Psoas muscle (tissue), 8 donors: ENCODE data around the gene FOXN3. TPM values are rescaled to one million over a fixed set of nuclear protein-coding genes. Genes with fewer than 3 reads are reported as not detected.

Experiments used
- ATAC-seq, 4 donors: fragments of 200-7000 bp; cut with Tn5 transposase; one replicate each; pipeline ENCODE4 v1.9.1; 2020; ENCODE audit warnings: moderate library complexity in 3 of 4, mild to moderate bottlenecking in 2 of 4
- DNase-seq, 2 donors: peaks; one replicate each; pipeline ENCODE4 v3.0.0-alpha.2; 2020
- H3K27ac ChIP-seq: fragments of 200-600 bp; one replicate; pipeline ENCODE4 v1.8.0; 2022
- H3K27me3 ChIP-seq, 3 donors: fragments of 200-600 bp in 1 of 3; one replicate each; pipeline versions ENCODE4 v1.6.1 to v1.8.0; 2013 to 2022; ENCODE audit warnings: low read length in 2 of 3, mild to moderate bottlenecking in 2 of 3, moderate library complexity in 1 of 3; ENCODE audit not compliant: insufficient read depth in 3 of 3
- H3K36me3 ChIP-seq, 2 donors: fragments of 200-600 bp in 1 of 2; one replicate each; pipeline versions ENCODE4 v1.6.1 to v1.8.0; 2013 to 2022; ENCODE audit warnings: low read depth in 1 of 2, mild to moderate bottlenecking in 1 of 2, moderate library complexity in 1 of 2; ENCODE audit not compliant: insufficient read depth in 1 of 2
- H3K4me1 ChIP-seq: fragments of 200-600 bp; one replicate; pipeline ENCODE4 v1.8.0; 2022
- H3K4me3 ChIP-seq: fragments of 200-600 bp; one replicate; pipeline ENCODE4 v1.8.0; 2022; ENCODE audit warnings: mild to moderate bottlenecking
- H3K9me3 ChIP-seq: fragments of 200-600 bp; one replicate; pipeline ENCODE4 v1.8.0; 2022
- WGBS, 3 donors: extraction: QIAGEN DNeasy Blood & Tissue Kit; methylation state at CpG; one replicate each; pipeline versions ENCODE4 v1.1.6 to v1.1.7; 2013; 5-methylcytosine and 5-hydroxymethylcytosine counted together
- intact Hi-C, 2 donors: fragments of 100-400 bp; cut with DNase I; formaldehyde crosslinking; loops; one replicate each; pipeline versions ENCODE4 v1.11.0 to v1.14.2; 2022
- polyA plus RNA-seq, 3 donors: library from polyadenylated mRNA; stranded (reverse); fragments of 200-250 nt; gene quantifications; one replicate each; pipeline ENCODE4 v1.2.3, GENCODE V29; 2013
- total RNA-seq, 4 donors: library from RNA; stranded (reverse); fragmentation: NEBNext Ultra II Directional in 2 of 4; extraction: Animal tissue kit (Norgen Biotek cat#: 25700) in 2 of 4; gene quantifications; one replicate each; pipeline versions ENCODE4 v1.2.1 to v1.2.4, GENCODE V29; 2021 to 2023
- TF ChIP-seq, protein P1 (sequence below): fragments of 200-600 bp; IDR thresholded peaks from one replicate; pipeline ENCODE4 v1.8.0; 2022; ENCODE audit warnings: antibody characterized with exemption
- donor health status: healthy with polysubstance abuse.
- donor health status: DM: no; HTN: no; CAD: no; lungs with moderate emphysema.
- donor health status: Bipolar disorder and iron deficiency.
- donor health status: healthy.
- donor health status: DM: yes; HTN: yes; CAD: no.
- donor health status: DM: no; HTN: no; CAD: no.
- donor health status: DM: no; HTN: no; CAD: no.
- donor health status: DM: yes; HTN: yes; CAD: no.

The FOXN3 gene
- total and polyA plus RNA-seq, 7 donors: 10.1 to 123 (median 73.6) TPM

DNA sequence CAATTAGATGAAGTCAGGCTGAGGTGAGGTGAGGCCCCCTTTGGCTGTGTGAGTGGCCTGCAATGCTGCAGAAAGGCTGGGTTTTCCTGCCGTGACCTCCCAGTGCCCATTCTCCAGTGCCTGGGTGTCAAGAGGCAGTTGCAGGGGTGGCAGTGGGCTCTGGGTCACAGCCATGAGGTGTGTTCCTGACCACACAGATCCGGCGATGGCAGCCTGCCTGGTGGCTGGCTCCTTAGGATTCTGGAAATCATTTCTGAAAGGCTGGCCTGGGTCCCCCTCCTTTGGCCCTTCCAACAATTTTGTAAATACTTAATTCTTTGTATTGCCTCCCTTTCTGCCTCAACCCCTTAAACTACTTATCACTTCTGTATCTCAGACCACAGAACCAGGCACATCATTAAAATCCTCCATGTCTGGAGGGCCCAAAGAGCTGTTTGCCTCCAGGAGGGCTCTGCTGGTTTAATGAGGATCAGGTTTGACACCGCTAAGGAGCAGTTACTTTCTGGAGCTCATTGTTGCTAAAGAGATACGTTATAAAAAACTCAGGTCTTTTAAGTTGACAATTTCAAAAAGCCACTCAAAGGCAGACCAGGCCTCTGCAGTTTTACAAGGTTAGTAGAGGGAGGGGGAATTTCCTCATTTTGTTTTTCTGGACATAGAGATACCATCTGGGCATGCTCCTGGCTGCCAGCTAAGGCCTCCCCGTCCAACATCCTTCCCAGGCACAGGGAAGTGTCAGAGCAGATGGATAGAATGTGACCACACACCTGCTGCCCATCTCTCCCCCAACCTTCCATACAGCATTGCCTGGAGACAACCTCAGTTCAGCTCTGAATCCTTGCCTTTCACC is 204.4 kb downstream of the FOXN3 start:
- Histone ChIP-seq H3K27me3 (no peaks in the 10 kb centered on the region), H3K4me3 (no peak overlapping the region), H3K27ac (no peak overlapping the region), H3K4me1 (peaks cover 20% of the 10 kb centered on the region), H3K36me3 (no peaks in the 10 kb centered on the region), H3K9me3 (no peaks in the 10 kb centered on the region)
- ATAC-seq (no peak), DNase-seq (no peak)
- 61 to 79% (median 76%) methylated on average over 6 of the region's 6 CpGs for WGBS, 3 donors
- TF ChIP-seq, protein P1, sequence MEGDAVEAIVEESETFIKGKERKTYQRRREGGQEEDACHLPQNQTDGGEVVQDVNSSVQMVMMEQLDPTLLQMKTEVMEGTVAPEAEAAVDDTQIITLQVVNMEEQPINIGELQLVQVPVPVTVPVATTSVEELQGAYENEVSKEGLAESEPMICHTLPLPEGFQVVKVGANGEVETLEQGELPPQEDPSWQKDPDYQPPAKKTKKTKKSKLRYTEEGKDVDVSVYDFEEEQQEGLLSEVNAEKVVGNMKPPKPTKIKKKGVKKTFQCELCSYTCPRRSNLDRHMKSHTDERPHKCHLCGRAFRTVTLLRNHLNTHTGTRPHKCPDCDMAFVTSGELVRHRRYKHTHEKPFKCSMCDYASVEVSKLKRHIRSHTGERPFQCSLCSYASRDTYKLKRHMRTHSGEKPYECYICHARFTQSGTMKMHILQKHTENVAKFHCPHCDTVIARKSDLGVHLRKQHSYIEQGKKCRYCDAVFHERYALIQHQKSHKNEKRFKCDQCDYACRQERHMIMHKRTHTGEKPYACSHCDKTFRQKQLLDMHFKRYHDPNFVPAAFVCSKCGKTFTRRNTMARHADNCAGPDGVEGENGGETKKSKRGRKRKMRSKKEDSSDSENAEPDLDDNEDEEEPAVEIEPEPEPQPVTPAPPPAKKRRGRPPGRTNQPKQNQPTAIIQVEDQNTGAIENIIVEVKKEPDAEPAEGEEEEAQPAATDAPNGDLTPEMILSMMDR: no peak
- intact Hi-C loops: no loop called here

DNA sequence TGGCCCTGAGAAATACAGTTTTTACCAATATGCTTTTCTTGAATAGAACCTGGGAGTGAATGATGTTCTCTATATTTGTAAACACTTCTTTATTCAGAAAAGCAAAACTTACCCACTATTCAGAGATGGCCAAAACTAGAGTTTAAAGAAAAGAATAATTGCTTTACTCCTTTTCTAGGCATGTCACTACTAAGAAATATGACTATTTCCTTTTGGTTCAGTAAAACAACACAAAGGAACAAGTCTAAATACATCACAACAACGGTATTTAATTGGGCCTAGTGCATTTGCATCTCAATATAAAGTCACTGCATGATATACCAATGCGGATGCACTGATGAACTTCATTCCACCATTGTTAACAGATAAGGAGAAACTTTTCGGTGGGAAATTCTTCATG is 207.5 kb downstream of the FOXN3 start:
- no peak overlapping the region for H3K4me3 ChIP-seq
- WGBS, 3 donors: 91 to 95% (median 92%) methylated on average over 3 of the region's 3 CpGs
- no peak for ATAC-seq
- H3K27me3 ChIP-seq: no peaks in the 10 kb centered on the region
- no peak overlapping the region for H3K27ac ChIP-seq
- H3K36me3 ChIP-seq: no peaks in the 10 kb centered on the region
- no peaks in the 10 kb centered on the region for H3K9me3 ChIP-seq
- H3K4me1 ChIP-seq: peaks cover 13% of the 10 kb centered on the region
- no peak for DNase-seq
- intact Hi-C loops: no loop called here
- TF ChIP-seq, protein P1: no peak

DNA sequence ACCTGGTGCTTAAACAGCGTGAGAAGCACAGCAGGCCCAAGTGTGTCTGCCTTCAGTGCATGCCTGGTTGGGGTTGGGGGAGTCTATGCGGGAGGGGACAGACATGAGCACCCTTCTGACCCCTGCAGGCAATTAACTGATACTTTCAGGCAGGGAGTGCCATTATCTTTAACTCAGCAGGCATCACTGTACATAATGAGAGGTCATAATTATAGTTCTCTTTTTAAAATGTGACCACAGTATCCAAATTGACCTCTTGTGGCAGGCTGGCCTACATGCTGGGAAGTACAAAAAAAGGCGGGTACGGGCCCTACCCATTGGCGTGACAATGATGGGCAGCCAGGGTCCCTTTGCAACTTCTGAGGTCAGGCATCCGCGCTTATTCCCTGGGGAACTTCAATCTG is 209.1 kb downstream of the FOXN3 start:
- no peaks in the 10 kb centered on the region for H3K9me3 ChIP-seq
- ATAC-seq: peak in 1 of 4 donors; percentile 10
- TF ChIP-seq, protein P1: no peak
- peaks cover 9% of the 10 kb centered on the region for H3K4me1 ChIP-seq
- no peak overlapping the region for H3K4me3 ChIP-seq
- no peak overlapping the region for H3K27ac ChIP-seq
- DNase-seq: no peak
- intact Hi-C loops: no loop called here
- H3K27me3 ChIP-seq: no peaks in the 10 kb centered on the region
- no peaks in the 10 kb centered on the region for H3K36me3 ChIP-seq
- 75 to 92% (median 91%) methylated on average over 7 of the region's 7 CpGs for WGBS, 3 donors

DNA sequence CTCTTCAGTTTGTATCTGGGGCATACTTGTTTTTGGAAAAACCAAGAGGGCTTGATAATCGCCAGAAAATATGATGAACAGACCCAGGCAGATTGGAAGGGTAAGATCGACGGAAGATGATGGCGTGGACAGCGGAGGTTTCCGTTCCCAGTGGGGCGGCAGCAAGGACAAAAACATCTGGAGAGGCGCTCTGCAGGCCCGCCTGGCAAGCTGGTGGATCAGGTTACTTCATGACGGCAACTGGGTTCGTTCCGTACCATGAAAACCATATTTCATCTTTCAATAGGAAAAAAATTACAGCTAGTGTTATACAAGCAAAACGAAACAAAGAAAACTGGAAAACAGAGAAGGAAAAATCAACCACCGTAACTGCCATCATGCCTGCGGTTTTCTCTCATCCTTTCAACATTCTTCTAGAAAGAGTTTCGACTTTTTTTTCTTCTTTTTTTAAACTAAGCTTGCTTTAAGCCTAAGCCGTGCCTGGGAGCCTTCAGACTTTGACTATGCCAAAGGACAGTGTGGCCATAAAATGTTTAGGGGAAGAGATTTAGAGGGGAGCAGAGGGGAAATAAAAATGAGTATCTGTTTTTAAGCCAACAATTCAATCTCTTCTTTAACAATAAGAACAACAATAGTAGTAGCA is 210.5 kb downstream of the FOXN3 start:
- DNase-seq (peak; percentile 38 to 82), ATAC-seq (peak in 2 of 4 donors; percentile 53 to 73)
- no peaks in the 10 kb centered on the region for H3K27me3 ChIP-seq
- peak overlapping the region; percentile 33 for H3K4me3 ChIP-seq
- H3K36me3 ChIP-seq: no peaks in the 10 kb centered on the region
- H3K9me3 ChIP-seq: no peaks in the 10 kb centered on the region
- intact Hi-C loops: no loop called here
- WGBS, 3 donors: 39 to 70% (median 44%) methylated on average over 17 of the region's 17 CpGs
- TF ChIP-seq, protein P1: no peak
- H3K27ac ChIP-seq: no peak overlapping the region
- peaks cover 15% of the 10 kb centered on the region for H3K4me1 ChIP-seq
